Right ventricle myocardium inferior (tissue), 1 donor: ENCODE measurements around the gene LDLRAD4. TPM values are rescaled to one million over a fixed set of nuclear protein-coding genes. Genes with fewer than 3 reads are reported as not detected.

Experiments
- ATAC-seq: fragments of 200-7000 bp; cut with Tn5 transposase; one replicate; pipeline ENCODE4 v1.9.1; 2020; ENCODE audit warnings: mild to moderate bottlenecking, moderate library complexity
- DNase-seq: peaks from one replicate; pipeline ENCODE4 v3.0.0; 2021; ENCODE audit errors: missing footprints
- intact Hi-C: fragments of 100-400 bp; cut with DNase I; formaldehyde crosslinking; loops from one replicate; pipeline ENCODE4 v1.11.0; 2022
- total RNA-seq: library from RNA; stranded (reverse); fragmentation: NEBNext Ultra II Directional; extraction: Animal tissue kit (Norgen Biotek cat#: 25700); gene quantifications from one replicate; pipeline ENCODE4 v1.2.1, GENCODE V29; 2021
- donor health status: DM: no; HTN: yes; CAD: no; lungs with severe emphysema.

Gene LDLRAD4
- total RNA-seq, 1 donor from 2014 or later, result 29.6 TPM

DNA sequence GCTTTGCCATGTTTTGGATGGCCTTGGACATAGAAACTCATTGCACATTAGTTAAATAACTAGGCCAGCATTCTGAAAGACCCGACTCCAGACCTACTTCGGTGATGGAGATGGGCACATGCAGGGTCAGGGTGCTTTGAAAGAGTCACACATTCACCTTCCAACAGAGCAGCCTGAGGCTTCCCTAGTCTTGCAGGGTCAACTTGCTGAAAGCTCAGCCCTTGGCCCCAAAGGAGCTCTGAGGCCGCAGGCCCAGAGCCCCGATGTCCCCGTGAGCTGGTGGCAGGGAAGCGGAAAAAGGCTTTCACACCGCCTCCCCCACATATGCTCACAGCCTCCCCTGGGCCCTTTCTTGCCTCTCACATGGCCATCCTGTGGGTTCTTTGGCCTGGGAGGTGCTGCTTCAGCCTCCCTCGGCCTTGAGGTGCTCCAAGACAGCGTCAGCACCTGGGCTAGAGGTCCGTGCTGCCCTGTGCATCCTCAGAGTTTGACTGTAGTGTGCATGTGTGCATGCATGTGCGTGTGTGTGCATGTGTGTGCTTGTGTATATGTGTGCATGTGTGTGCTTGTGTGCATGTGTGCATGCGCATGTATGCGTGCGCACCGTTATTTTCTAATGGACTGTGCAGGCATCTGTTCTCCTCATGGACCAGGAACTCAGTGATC lies 21.6 kb downstream of the LDLRAD4 start:
- intact Hi-C loops, result no loop called here
- ATAC-seq (no peak), DNase-seq (no peak)

- intact Hi-C loops, result no loop called here
- ATAC-seq, result no peak
- DNase-seq, result no peak
Observed at GRCh38 chr18:13241083-13241892, 22.7 kb downstream of the LDLRAD4 start.

DNA sequence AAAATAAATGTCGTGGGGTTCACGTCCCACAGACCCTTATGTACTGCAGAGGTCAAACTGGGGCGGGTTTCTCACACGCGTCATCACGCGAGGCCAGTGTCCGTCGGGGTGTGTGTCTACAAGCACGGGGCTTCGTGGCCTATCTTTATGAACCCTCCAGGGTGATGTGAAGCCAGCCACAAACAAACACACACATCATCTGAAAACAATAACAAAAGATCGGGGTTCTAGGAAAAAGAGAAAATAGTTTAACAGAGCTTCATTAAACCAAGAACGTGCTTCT lies 23.3 kb downstream of the LDLRAD4 start:
- ATAC-seq (no peak), DNase-seq (no peak)
- intact Hi-C loops, result no loop called here

DNA sequence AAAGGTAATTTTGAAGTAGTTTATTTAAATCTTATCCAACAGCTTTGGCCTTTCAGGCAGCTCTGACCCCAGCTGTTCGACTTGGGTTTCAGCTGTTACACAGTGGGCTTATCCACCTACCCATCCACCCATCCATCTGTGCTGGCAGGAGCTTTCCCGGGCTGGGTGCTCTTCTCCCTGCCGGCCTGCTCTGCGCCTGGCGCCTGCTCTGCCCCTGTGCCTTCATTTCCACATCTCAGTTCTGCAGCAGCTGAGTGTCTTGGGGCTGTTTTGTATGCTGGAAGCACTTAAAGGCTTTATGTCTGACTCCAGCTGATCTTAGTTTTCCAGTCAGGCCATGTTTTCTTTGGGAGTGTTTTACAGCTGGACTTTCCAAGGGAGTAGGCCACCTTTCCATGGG lies 24.2 kb downstream of the LDLRAD4 start:
- intact Hi-C loops, result no loop called here
- ATAC-seq, result no peak
- DNase-seq, result no peak

GRCh38 chr18:13243363-13243762 lies 24.8 kb downstream of the LDLRAD4 start:
- DNase-seq, result no peak
- ATAC-seq, result no peak
- intact Hi-C loops, result no loop called here

- ATAC-seq (no peak), DNase-seq (no peak)
- intact Hi-C loops, result no loop called here
Observed at GRCh38 chr18:13244135-13244534, 25.6 kb downstream of the LDLRAD4 start.

GRCh38 chr18:13245481-13246000 lies 27.0 kb downstream of the LDLRAD4 start:
- ATAC-seq (no peak), DNase-seq (no peak)
- intact Hi-C loops, result no loop called here

- DNase-seq, result no peak
- intact Hi-C loops, result no loop called here
- no peak for ATAC-seq
Observed at GRCh38 chr18:13246121-13246520, 27.6 kb downstream of the LDLRAD4 start.

DNA sequence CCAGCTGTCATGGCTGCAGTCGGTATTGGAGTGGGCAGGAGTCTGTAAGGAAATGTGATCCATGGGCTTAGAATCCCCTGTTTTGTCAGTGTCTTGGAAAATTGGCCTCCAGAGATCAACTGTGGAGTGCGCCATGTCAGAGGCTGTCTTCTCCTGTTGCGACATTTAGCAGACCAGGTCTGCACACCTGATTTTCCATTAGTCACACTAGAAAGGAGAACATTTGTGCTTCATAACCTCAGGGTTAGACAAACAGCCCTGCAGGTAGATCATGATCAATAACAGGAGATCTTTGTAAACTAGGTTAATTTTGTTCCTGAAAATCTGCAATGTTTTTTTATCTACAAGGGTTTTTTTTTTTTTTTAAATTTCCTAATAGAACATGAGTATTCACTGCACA lies 28.0 kb downstream of the LDLRAD4 start:
- DNase-seq, result no peak
- ATAC-seq, result no peak
- intact Hi-C loops, result no loop called here

DNA sequence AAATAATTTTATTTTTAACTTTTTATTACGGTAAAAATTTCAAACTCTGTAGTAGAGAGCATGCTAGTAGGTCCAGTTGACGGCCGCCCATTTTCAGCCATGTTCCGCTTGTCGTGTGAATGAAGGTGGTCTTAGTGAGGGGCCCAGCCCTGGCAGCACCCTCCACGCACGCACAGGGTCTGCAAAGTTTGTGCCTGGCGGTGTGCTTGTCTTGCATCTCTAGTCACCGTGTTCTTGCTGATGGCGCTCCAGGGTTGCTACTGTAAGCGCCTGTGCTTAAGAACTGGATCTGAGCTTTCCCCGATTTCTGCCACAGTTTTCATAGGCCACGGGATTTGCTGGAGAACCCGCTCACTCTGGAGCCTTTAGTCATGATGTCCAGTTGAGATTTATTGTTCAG lies 28.9 kb downstream of the LDLRAD4 start:
- no peak for DNase-seq
- ATAC-seq, result no peak
- intact Hi-C loops, result no loop called here

DNA sequence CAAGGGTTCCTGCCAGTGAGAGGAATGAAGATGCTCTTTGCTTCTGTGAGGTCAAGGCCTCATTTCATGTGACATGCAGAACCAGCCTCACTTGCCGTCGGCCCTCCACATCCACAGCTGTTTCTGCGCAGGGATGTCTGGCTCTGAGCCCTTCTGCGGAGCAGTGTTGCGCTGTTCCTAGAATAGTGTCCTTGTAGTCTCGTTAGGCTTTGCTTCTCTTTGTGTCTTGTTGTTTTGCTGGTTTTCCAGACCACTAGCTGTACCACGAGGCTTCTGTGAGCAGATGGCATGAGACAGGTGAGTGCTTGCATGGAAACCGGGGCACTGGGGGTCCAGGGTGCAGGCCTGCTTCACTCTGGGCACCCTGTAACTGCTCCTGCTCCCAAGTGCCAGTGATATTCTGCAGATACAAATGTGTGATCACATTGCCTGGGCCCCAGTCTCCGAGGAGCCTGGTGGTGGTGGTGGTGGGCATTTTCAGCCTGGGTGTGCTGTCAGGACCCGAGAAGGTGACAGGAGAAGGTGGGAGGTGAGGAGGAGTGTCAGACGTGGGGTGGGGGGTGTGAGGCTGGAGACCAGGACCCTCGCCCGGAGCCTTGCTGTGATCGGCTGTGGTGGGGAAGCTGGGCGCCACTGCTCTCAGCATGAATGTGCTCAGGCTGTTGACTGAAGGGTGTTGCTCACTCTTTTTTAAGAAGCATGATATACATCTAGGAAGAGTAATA lies 34.3 kb downstream of the LDLRAD4 start:
- intact Hi-C loops, result no loop called here
- DNase-seq (no peak), ATAC-seq (no peak)

GRCh38 chr18:13253786-13254688 lies 35.5 kb downstream of the LDLRAD4 start:
- intact Hi-C loops, result no loop called here
- no peak for DNase-seq
- no peak for ATAC-seq

GRCh38 chr18:13254971-13255927 lies 36.7 kb downstream of the LDLRAD4 start:
- intact Hi-C loops, result no loop called here
- no peak for DNase-seq
- no peak for ATAC-seq

DNA sequence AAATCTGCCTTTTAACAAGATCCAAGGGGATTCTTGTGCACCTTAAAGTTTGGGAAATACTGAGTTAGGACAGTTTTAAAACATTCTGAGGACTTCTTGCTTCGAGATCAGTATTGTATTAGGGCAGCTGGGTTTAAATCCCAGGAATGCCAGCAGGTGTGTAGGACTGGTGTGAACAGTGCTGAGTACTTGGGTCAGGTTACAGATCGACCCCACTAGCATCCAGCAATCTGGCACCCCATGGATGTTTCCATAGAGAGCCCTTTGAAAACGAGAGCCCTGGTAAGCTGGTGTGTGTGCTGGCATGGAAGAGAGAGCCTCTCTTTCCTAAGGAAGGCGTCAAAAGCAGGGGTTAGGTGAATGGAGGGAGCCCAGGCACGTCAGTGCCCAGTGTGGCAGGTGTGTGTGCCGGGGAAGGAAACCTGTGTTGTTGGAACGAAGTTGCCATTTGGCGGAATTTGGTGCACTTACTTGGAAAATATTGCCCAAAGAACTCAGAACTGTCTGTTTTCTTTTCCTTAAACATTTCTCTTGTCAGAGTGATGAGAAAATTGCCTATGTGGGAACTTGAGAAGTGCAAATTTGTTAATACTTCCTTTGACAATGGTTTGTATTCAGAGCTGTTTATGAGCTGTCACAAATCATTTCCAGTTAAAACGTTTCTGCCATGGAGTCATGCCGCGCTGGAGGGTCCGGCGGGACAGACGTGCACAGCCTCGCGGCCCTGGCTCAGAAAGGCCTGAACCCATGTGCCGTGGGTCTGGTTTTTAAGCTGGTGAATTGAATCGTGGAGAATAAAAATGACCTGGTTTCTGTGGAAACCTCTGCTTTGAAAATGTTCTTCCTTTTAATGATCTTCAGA lies 38.1 kb downstream of the LDLRAD4 start:
- DNase-seq (no peak), ATAC-seq (no peak)
- intact Hi-C loops, result no loop called here

- no peak for DNase-seq
- ATAC-seq, result no peak
- intact Hi-C loops, result no loop called here
Observed at GRCh38 chr18:13257361-13257980, 38.9 kb downstream of the LDLRAD4 start.

DNA sequence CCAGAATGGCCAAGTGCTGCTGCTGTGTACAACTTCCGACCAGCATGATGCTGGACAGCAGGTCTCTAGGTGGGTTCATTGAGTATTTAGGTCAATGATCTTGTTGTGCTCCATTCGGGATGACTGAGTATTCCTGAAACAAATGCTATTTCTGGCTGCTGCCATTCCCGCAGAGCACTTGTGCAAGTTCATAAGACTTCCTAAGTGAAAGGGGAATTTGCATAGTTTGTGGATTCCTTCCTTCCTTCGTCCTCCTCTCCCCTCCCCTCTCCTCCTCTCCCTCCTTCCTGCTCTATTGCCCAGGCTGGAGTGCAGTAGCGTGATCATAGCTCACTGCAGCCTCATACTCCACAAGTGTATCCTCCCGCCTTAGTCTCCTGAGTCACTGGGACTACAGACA lies 40.4 kb downstream of the LDLRAD4 start:
- intact Hi-C loops, result no loop called here
- peak; percentile 40 for ATAC-seq
- no peak for DNase-seq

DNA sequence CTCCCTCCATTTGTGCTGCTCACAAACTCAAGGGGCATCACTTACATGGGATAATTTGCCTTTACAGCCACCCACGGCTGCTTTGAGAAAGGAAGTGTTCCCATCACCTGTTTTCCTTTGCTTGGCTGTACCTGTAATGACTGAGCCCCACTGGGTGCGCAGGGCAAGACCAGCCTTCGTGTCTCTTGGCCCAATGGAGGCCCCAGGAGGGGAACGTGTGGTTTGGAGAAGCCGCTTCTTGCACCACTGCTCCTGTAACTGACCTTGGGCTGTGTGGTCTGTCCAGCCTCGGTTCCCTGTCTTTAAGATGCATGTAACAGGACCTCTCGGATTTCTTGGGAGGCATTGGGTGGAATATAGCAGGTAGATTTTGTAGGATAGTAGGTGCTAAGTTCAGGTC lies 41.1 kb downstream of the LDLRAD4 start:
- ATAC-seq (no peak), DNase-seq (no peak)
- intact Hi-C loops, result no loop called here
